Fibroblast of villous mesenchyme (primary cell): ENCODE data around the gene JCAD. TPM values are rescaled to one million over a fixed set of nuclear protein-coding genes. Genes with fewer than 3 reads are reported as not detected.

Experiments
- DNase-seq: peaks from one replicate; pipeline ENCODE4 v3.0.0-alpha.2; 2010; ENCODE audit warnings: low read depth
- H3K4me3 ChIP-seq: 2 replicates; pipeline ENCODE4 v1.5.1; 2011; ENCODE audit warnings: low read depth, mild to moderate bottlenecking, low read length
- CTCF ChIP-seq: IDR thresholded peaks from 2 replicates; pipeline ENCODE4 v1.5.1; 2012; ENCODE audit warnings: low read depth, mild to moderate bottlenecking, low read length; ENCODE audit not compliant: insufficient read depth
- total RNA-seq: library from RNA; depleted of rRNA; stranded (reverse); fragments of >200 nt; gene quantifications from 2 replicates; pipeline ENCODE4 v1.2.3, GENCODE V29; 2012

JCAD gene
- total RNA-seq, 1 donor = 7.8 TPM

- no peak for TF ChIP-seq CTCF
- no peak overlapping the region for H3K4me3 ChIP-seq
- DNase-seq = peak; percentile 83
Measured at GRCh38 chr10:30062090-30062489, 2.7 kb upstream of the JCAD start.

- no peak for DNase-seq
- peak overlapping the region; percentile 75 for H3K4me3 ChIP-seq
- no peak for TF ChIP-seq CTCF
Measured at GRCh38 chr10:30058570-30059132, 735 bp downstream of the JCAD start.

- H3K4me3 ChIP-seq = peak overlapping the region; percentile 75
- no peak for TF ChIP-seq CTCF
Measured at GRCh38 chr10:30057894-30058556, 1.4 kb downstream of the JCAD start.

GRCh38 chr10:30057421-30057841 lies 2.0 kb downstream of the JCAD start:
- no peak for TF ChIP-seq CTCF
- peak overlapping the region; percentile 75 for H3K4me3 ChIP-seq
- peak; percentile 61 for DNase-seq

More at GRCh38 chr10:30057894-30058556, 1.4 kb downstream of the JCAD start:
- DNase-seq = peak; percentile 70

- peak; percentile 37 for DNase-seq
- TF ChIP-seq CTCF = no peak
- H3K4me3 ChIP-seq = peak overlapping the region; percentile 75
Measured at GRCh38 chr10:30056767-30057355, 2.5 kb downstream of the JCAD start.

- DNase-seq = peak; percentile 56
- no peak for TF ChIP-seq CTCF
- no peak overlapping the region for H3K4me3 ChIP-seq
Measured at GRCh38 chr10:30056281-30056680, 3.1 kb downstream of the JCAD start.

GRCh38 chr10:30055226-30055662 lies 4.1 kb downstream of the JCAD start:
- no peak for TF ChIP-seq CTCF
- peak; percentile 36 for DNase-seq
- no peak overlapping the region for H3K4me3 ChIP-seq
